ENCODE measurements around the gene TLCD3B. TPM values are rescaled to one million over a fixed set of nuclear protein-coding genes. Genes with fewer than 3 reads are reported as not detected.

TLCD3B gene, protein sequence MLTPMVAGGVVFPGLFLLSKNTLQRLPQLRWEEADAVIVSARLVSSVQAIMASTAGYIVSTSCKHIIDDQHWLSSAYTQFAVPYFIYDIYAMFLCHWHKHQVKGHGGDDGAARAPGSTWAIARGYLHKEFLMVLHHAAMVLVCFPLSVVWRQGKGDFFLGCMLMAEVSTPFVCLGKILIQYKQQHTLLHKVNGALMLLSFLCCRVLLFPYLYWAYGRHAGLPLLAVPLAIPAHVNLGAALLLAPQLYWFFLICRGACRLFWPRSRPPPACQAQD
- not detected for total RNA-seq

DNA sequence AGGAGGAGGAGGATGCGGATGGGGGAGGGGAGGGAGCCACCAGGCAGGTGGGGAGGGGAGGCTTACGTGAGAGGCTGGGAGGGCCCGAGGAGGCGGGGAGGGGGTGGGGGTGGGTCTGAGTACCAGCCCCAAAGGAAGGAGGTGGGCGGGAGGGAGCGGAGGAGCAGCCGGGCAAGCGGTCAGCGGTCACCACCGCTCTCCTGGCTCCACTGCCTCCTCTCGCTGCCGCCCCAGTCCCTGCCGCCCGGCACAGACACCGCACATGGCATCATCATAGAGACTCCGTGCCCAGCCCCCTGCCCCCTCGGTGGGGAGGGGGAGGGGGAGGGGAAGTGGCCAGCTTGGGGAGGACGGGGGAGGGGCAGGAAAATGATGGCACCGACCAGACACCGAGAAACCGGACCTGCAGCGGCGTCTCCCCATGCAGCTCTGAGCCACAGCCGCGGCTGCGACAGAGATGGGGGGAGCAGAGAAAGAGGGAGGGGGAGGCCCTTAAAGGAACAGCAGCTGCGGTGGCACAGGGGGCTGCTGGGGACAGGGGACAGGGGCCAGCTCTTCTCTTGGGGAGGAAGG is at the start of gene TLCD3B:
TSS of gene TLCD3B (minus strand) at position 431 of the 573 bp plus-strand sequence. CDS start 744 bp downstream, outside the sequence.
- no peak for DNase-seq (ENCODE audit: low spot score)
- peak; percentile 15 for ATAC-seq
- intact Hi-C loops (cut with DNase I): no loop called here

DNA sequence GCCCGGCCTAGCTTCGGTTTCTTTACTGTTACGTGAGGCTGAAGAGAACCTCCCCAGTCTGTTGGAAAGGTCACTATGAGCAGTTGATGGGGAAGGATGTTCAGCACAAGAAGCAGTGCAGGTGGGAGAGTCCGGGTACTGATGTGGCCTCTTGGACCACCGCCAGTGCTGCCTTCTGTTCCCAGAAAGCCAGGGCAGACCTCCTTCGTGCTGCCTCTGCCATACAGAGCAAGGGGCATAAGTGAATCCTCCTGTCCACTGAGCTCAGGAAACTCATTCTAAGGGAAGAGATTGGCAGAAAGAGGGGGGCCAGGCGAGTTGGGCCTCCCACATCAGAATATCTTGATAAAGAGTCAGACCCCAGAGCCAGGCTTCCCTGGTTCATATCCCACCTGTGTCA is 48.4 kb upstream of the TLCD3B start:
- intact Hi-C loops (cut with DNase I): no loop called here
- DNase-seq (ENCODE audit: low spot score) (no peak), ATAC-seq (no peak)

DNA sequence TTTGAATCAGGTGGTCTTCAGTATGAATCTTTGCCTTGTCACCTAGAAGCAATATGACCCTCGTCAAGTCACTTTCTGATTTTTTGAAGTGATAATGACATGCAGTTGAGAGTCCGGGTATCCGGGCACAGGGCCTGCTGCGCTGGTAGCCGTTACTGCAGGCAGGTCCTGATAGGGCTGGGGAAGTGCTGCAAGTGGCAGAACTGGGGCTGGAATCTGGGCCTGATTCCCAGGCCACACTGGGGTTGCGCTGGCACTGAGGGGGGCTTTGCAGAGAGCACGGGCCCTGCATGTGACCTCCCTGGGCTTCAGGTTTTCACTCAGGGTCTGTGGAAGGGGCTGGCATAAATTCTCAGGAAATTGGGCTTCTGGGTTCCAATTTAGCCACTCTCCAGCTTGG is 47.7 kb upstream of the TLCD3B start:
- DNase-seq (ENCODE audit: low spot score) (no peak), ATAC-seq (no peak)
- intact Hi-C loops (cut with DNase I): no loop called here

DNA sequence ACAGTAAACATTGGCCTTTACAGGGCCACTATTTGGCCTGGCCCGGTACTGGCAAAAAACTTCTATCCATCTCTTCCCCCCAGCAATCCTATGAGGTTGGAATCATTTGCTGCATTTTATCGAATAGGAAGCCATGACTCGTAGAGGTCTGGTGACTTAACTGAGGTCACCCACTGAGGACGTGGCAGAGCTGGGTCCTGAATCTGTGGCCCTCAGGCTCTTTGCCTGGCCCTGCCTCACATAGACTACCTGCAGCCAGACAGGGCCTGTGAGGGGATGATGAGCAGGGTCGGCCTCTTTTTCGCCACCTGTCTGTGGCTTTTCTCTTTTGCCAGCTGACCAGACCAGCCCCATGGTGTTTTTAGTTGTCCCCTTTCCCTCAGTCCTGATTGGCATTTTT is 46.6 kb upstream of the TLCD3B start:
- intact Hi-C loops (cut with DNase I): no loop called here
- DNase-seq (ENCODE audit: low spot score) (no peak), ATAC-seq (no peak)

DNA sequence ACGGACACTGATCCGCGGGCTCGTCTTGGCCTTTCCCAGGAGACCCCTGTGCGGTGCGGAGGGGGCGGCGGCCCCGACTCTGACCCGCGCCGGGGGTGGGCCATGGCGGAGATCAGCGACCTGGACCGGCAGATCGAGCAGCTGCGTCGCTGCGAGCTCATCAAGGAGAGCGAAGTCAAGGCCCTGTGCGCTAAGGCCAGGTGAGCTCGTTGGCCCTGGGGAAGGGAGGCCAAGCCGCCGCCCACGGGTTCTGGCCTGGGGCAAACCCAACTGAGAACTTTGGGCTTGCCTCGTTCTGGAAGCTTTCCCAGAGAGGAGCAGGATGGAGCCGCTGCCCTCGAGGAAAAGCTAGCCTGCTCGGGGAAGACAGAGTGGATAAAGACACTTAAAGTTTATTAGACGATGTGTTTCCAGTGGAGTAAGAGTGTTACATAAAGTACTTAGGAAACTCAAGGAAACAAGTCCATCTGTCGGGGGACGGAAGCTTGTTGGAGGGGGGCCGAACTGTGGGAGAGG is 45.3 kb upstream of the TLCD3B start:
- ATAC-seq: peak; percentile 47
- no peak for DNase-seq (ENCODE audit: low spot score)
- intact Hi-C loops (cut with DNase I): no loop called here

DNA sequence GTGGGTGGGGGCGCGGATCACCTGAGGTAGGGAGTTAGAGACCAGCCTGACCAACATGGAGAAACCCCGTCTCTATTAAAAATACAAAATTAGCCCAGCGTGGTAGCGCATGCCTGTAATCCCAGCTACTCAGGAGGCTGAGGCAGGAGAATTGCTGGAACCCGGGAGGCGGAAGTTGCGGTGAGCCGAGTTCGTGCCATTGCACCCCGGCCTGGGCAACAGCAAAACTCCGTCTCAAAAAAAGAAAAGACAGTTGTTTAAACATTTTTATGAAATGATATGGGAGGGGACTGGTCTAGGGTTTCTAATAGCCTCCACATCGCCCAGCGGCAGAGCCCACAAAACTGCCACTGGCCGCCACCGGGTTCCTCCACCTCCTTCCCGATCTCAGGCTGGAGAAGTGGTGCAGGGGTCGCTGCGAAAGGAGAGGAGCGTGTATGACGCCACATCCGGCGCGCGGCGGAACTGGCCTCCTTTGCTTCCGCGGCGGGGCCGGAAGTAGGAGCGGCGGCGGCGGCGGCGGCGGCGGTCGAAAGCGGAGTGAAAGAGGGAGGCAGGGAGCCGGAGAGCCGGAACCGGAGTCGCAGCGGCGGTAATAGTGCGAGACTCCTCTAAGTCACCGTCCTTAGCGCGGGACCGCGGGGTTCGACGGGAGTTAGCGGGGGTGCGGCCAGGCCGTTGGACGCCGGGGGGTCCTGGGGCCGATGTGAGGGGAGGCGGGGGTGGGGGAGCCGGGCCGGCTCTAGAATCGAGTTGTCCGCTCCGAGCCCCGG is 44.6 kb upstream of the TLCD3B start, which contains the start of gene PPP4C:
TSS of gene PPP4C (plus strand) at position 492 of the 773 bp plus-strand sequence. CDS start 384 bp downstream, outside the sequence.
- DNase-seq (ENCODE audit: low spot score) (peak; percentile 94), ATAC-seq (peak; percentile 98)
- intact Hi-C loops (cut with DNase I): no loop called here

DNA sequence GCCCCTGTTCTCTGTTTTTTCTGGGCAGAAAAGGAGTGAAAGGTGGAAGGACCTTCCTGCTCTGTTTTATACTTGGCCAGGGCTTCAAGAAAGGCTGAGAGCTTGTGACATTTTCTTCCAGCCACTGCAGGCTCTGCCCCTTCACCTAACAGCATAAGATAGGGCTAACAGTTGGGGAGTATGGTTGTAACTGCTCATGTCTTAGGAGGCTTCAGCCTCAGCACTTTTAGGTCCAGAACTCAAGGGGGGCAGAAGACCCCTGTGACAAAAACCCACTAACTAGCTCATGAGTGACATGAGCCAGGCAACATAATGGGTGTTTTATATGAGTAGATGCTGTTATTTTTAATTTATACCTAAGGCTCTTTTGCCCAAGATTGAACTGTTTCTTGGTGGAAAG is 39.4 kb upstream of the TLCD3B start:
- ATAC-seq (no peak), DNase-seq (ENCODE audit: low spot score) (no peak)
- intact Hi-C loops (cut with DNase I): no loop called here

DNA sequence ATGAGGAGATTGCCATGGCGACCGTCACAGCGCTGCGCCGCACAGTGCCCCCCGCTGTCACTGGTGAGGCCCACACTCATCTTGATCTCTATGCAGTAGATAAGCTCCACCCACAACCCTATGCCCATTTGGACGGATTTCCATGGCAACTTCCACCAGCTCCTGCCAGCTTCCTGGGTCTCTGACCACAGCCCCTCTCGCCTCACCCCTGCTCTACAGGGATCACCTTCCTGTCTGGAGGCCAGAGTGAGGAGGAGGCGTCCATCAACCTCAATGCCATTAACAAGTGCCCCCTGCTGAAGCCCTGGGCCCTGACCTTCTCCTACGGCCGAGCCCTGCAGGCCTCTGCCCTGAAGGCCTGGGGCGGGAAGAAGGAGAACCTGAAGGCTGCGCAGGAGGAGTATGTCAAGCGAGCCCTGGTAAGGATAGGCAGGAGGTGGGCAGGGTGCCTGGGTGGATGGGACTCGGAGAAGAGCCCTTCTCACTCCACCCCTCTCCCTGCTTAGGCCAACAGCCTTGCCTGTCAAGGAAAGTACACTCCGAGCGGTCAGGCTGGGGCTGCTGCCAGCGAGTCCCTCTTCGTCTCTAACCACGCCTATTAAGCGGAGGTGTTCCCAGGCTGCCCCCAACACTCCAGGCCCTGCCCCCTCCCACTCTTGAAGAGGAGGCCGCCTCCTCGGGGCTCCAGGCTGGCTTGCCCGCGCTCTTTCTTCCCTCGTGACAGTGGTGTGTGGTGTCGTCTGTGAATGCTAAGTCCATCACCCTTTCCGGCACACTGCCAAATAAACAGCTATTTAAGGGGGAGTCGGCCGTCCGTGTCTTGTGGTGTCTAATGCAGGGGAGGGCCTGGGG is 38.8 kb upstream of the TLCD3B start:
- intact Hi-C loops (cut with DNase I): no loop called here
- DNase-seq (ENCODE audit: low spot score) (no peak), ATAC-seq (no peak)

DNA sequence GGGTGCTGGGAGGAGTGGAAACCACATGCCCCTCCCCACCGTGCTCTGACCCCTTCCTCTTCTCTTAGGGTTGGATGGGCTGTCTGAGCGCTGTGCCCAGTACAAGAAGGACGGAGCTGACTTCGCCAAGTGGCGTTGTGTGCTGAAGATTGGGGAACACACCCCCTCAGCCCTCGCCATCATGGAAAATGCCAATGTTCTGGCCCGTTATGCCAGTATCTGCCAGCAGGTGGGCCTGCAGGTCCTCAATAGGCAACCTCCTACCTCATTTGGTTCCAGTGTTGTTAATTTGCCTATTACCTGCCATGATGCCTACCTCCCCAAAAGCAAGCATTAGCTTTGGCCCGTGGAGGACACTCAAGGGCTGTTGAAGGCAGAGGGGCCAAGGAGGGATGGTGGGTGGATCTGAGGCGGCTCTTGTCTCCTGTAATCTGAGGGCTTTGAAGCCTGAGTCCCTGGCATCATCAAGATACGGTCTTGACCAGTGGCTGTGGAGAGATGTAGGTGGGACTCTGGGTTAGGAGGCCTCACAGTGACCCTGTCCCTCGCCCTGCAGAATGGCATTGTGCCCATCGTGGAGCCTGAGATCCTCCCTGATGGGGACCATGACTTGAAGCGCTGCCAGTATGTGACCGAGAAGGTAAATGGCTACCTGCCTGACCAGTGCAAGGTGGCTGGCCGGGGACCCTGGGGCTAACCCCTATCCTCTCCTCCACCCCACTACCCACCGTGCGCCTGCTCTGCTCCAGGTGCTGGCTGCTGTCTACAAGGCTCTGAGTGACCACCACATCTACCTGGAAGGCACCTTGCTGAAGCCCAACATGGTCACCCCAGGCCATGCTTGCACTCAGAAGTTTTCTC is 37.9 kb upstream of the TLCD3B start:
- no peak for ATAC-seq
- intact Hi-C loops (cut with DNase I): no loop called here
- no peak for DNase-seq (ENCODE audit: low spot score)

DNA sequence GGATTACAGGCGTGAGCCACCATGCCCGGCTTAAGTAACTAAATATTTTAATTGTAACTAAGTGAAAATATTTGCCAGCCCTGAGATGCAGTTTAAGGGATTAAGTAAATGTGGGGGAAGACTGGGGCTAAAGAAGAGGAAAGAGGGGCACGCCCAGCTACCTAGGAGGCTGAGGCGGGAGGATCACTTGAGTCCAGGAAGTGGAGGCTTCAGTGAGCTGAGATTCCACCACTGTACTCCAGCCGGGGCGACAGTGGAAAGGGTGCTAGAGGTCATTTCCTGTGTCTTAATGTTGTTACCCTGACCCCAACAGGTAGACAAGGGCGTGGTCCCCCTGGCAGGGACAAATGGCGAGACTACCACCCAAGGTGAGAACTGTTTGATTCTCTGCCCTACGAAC is 37.3 kb upstream of the TLCD3B start:
- intact Hi-C loops (cut with DNase I): no loop called here
- ATAC-seq (no peak), DNase-seq (ENCODE audit: low spot score) (no peak)

DNA sequence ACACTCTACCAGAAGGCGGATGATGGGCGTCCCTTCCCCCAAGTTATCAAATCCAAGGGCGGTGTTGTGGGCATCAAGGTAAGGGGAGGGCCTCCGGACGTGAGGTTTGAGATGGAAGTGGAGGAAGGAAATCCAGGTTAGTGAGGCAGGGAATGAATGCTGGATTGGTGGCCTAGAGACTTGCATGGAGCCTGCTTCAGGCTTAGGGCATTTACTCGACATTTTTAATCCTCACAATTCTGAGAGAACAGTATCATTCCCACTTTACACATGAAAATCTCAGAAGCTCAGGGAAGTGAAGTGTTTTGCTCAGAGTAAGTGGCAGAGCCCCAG is 36.5 kb upstream of the TLCD3B start:
- intact Hi-C loops (cut with DNase I): no loop called here
- ATAC-seq (no peak), DNase-seq (ENCODE audit: low spot score) (no peak)

DNA sequence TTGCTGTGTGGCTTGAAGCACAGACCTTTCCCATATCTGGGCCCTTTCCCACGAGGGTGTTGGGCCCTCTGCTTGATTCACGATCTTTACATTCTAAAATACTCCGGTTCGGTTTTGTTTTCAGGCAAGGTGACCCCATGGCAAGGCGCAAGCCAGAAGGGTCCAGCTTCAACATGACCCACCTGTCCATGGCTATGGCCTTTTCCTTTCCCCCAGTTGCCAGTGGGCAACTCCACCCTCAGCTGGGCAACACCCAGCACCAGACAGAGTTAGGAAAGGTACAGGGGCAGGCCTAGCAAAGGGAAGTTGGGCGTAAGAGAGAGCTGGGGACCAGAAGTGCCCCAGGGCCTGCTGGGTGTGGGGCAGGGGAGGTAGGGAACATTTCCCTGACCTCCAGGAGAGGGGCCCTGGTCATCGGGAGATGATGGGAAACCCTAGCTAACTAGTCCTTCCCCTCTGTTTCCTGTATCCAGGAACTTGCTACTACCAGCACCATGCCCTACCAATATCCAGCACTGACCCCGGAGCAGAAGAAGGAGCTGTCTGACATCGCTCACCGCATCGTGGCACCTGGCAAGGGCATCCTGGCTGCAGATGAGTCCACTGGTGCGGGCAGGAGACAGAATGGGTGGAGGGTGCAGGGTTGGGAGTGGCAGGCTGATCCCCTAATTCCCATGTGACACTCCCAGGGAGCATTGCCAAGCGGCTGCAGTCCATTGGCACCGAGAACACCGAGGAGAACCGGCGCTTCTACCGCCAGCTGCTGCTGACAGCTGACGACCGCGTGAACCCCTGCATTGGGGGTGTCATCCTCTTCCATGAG is 35.9 kb upstream of the TLCD3B start:
- DNase-seq (ENCODE audit: low spot score) (no peak), ATAC-seq (no peak)
- intact Hi-C loops (cut with DNase I): no loop called here

DNA sequence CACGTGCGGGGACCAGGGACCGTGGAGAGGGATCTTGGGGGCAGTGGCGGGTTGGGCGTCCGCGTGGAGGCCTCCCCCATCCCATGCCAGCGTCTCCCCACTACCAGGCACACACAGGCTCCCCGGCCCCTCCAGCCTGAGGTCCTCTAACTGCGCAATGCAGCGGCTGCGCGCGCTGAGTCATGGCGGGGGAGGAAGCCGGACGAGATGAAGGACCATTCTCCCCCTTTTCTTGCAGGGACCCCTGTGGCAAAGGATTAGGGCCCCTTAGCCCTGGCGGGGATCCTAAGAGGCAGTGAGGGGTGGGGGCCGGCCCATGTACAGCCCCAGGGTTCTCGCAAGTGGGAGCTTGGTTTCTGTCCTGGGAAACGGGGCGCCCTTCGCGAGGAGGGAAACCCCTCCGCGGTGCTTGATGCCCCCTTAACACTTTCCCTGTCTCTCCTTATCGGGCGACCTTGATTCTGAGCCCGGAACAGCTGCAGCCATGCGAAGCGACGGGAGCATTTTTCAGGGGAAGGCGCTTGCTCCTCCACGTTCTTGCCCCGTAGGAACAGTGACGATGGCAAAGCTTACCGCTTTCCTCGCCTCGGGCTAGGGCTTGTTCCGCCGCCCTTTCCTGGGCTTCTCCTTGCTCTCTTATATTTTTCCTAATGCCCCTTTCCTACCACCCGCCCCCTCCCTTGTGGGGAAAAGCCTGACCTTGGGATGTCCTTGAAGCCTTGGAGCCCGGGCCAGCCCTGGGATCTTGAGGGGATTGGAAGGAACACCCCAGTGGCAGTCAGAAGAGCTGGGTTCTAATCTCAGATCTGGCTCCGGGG is 35.1 kb upstream of the TLCD3B start:
- ATAC-seq: peak; percentile 4
- no peak for DNase-seq (ENCODE audit: low spot score)
- intact Hi-C loops (cut with DNase I): no loop called here

DNA sequence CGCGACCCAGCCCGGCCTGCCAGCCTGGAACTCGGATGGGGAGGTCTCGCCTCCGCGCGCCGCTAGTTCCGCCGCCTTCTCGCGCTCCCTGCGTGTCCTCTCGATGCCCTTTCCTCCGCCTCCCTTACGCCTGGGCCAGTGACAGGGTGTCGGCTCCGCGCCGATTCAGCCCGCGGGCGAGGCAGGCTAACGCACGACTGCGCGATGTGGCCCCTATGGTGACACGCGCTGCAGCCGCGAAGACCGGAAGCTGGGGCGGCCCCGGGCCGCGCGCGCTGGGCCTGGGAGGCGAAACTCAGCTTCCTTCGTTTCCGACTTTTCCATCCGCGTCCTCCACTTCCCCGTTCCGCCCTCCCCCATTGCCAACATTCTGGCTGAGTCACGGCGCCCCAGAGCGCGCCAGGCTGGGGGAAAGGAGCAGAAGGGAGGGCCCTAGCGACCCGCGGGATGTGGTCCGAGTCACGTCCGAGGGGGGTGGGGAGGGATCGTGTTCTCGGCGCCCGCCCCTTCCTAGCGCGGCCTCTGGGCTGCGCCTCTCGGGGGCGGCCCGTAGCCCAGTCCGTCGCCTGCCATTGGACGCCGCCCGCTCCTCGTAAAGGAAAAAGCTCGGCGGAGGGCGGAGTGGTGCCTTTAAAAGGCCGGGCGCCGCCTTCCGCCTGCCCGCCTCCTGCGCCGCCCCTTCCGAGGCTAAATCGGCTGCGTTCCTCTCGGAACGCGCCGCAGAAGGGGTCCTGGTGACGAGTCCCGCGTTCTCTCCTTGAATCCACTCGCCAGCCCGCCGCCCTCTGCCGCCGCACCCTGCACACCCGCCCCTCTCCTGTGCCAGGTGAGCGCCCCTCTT is 34.3 kb upstream of the TLCD3B start, which contains the start of gene ALDOA:
TSS of gene ALDOA (plus strand) at position 659 of the 841 bp plus-strand sequence. CDS start 1,138 bp downstream, outside the sequence.
- intact Hi-C loops (cut with DNase I): no loop called here
- ATAC-seq: peak; percentile 95
- DNase-seq (ENCODE audit: low spot score): peak; percentile 99

DNA sequence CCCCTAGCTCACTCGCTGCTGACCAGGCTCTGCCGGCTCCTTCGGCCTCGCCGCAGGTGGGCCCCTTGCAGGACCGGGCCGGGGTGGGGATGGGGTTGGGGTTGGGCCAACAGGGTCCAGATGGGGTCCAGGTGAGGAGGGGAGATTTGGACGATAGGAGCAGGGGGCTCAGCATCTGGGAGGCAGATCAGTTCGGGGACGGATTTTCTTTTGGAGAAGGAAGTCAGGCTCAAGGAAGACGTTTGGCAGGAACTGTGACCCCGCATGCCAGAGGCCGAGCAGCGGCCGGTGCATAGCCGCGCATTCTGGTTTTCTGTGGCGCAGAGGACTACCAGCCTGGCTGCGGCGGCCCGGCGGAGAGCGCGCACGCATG is 33.6 kb upstream of the TLCD3B start:
- intact Hi-C loops (cut with DNase I): no loop called here
- DNase-seq (ENCODE audit: low spot score): no peak
- peak; percentile 6 for ATAC-seq
